A673 (cell line): ENCODE measurements around the gene CRACDL.

Source experiments
- EZH2 ChIP-seq: fragments of 200-600 bp; sonication (generic); IDR thresholded peaks from 2 replicates; pipeline ENCODE4 v1.6.1; 2017; ENCODE audit warnings: borderline replicate concordance, low read depth, mild to moderate bottlenecking, mixed read lengths, antibody characterized with exemption, low read length; ENCODE audit not compliant: poor library complexity, severe bottlenecking
- TF ChIP-seq, protein P1 (sequence below): fragments of 300-800, 200-600 bp; sonication (generic); conservative IDR thresholded peaks from 2 replicates; pipeline ENCODE4 v1.5.1; 2017; ENCODE audit warnings: low read depth, mild to moderate bottlenecking, antibody characterized with exemption, low read length, moderate library complexity, mixed read lengths

DNA sequence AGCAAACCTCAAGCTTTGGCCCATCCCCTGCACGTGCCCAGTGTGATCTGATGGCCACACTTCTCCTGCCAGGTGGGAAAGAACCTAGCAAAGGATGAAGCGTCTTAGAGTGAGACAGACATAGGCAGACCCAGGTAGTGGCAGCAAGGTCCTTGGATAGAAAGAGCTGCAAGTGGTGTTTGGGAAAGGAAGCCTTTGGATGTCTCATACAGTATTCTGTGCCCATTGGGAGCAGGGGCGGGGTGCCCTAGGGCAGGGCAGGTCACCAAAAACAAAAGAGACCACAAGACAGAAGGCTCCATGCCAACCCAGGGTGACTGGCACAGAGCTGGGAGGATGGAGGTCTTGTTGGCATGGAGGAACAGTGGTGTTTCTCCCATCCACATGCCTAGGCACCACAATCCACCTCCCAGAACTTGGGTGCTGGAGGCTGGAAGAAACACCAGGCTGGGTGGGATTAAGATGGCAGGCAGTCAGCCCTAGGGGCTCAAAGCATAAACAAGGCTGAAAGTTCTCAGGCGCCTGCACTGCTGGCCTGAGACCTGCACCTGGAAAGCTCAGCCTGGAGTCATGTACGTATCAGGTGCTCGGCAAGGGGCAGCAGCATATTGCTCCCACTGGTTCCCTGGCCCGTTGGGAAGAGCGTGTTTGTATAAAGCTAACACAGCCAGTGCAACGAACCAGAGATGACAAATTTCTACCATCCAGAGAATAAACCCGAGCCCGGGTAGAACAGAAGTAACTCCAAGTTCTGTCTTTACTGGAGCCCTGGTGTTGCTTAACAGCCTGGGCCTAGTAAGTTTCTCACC, 52.9 kb downstream of the CRACDL start:
- TF ChIP-seq, protein P1, sequence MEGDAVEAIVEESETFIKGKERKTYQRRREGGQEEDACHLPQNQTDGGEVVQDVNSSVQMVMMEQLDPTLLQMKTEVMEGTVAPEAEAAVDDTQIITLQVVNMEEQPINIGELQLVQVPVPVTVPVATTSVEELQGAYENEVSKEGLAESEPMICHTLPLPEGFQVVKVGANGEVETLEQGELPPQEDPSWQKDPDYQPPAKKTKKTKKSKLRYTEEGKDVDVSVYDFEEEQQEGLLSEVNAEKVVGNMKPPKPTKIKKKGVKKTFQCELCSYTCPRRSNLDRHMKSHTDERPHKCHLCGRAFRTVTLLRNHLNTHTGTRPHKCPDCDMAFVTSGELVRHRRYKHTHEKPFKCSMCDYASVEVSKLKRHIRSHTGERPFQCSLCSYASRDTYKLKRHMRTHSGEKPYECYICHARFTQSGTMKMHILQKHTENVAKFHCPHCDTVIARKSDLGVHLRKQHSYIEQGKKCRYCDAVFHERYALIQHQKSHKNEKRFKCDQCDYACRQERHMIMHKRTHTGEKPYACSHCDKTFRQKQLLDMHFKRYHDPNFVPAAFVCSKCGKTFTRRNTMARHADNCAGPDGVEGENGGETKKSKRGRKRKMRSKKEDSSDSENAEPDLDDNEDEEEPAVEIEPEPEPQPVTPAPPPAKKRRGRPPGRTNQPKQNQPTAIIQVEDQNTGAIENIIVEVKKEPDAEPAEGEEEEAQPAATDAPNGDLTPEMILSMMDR = no peak
- TF ChIP-seq EZH2 = no peak
